C4-2B (cell line): ENCODE measurements around the gene CCNG2.

ENCODE experiments used
- ZFX ChIP-seq: fragments of 450-650 bp; IDR thresholded peaks from 2 replicates; pipeline ENCODE4 v1.6.1; 2017
- TF ChIP-seq, protein P1 (sequence below): fragments of 450-650 bp; conservative IDR thresholded peaks from 2 replicates; pipeline ENCODE4 v1.5.1; 2017; ENCODE audit warnings: mild to moderate bottlenecking

DNA sequence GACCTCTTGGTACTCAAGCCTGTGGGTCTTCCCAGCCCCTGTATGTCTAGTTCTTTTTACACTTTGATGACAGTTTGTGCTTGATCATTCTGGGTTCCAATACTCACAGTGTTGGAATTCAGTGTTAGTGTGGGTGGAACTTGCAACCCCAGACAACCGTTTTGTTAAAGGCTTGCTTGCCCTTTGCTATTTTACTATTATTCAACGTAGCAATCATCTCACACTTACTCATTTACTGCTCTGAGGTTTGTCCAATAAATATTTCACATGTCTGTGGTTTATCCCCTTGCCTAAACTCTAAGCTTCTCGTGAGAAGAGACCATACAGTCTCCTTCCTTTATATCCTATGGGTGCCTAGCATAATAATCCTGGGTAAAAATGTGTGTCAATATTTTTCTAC, 15.3 kb downstream of the CCNG2 start:
- TF ChIP-seq, protein P1, sequence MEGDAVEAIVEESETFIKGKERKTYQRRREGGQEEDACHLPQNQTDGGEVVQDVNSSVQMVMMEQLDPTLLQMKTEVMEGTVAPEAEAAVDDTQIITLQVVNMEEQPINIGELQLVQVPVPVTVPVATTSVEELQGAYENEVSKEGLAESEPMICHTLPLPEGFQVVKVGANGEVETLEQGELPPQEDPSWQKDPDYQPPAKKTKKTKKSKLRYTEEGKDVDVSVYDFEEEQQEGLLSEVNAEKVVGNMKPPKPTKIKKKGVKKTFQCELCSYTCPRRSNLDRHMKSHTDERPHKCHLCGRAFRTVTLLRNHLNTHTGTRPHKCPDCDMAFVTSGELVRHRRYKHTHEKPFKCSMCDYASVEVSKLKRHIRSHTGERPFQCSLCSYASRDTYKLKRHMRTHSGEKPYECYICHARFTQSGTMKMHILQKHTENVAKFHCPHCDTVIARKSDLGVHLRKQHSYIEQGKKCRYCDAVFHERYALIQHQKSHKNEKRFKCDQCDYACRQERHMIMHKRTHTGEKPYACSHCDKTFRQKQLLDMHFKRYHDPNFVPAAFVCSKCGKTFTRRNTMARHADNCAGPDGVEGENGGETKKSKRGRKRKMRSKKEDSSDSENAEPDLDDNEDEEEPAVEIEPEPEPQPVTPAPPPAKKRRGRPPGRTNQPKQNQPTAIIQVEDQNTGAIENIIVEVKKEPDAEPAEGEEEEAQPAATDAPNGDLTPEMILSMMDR: no peak
- TF ChIP-seq ZFX: no peak
